Activated naive CD8-positive, alpha-beta T cell (primary cell): ENCODE results near the gene SPAG7.
A peak's percentile ranks its signal among the peaks of the same experiment; 100 is the strongest.

Experiments
- H3K27ac Mint-ChIP-seq: one replicate; pipeline ENCODE4 v1.8.0; 2021; ENCODE audit warnings: mixed read lengths
- H3K27me3 Mint-ChIP-seq: one replicate; pipeline ENCODE4 v1.8.0; 2021; ENCODE audit warnings: mixed read lengths
- H3K36me3 Mint-ChIP-seq: one replicate; pipeline ENCODE4 v1.8.0; 2021; ENCODE audit warnings: mixed read lengths
- H3K4me1 Mint-ChIP-seq: one replicate; pipeline ENCODE4 v1.8.0; 2021; ENCODE audit warnings: low read depth, mixed read lengths
- H3K4me3 Mint-ChIP-seq: one replicate; pipeline ENCODE4 v1.8.0; 2021; ENCODE audit warnings: mild to moderate bottlenecking, mixed read lengths
- H3K9me3 Mint-ChIP-seq: one replicate; pipeline ENCODE4 v1.8.0; 2021; ENCODE audit warnings: low read depth, mixed read lengths

Gene SPAG7, protein sequence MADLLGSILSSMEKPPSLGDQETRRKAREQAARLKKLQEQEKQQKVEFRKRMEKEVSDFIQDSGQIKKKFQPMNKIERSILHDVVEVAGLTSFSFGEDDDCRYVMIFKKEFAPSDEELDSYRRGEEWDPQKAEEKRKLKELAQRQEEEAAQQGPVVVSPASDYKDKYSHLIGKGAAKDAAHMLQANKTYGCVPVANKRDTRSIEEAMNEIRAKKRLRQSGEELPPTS

GRCh38 chr17:4967539-4968485 is at the start of gene SPAG7:
Gene SPAG7 (minus strand): TSS chr17:4967817. CDS start chr17:4967804, 13 bp downstream.
- Mint-ChIP-seq H3K27ac (peak within 1 kb of the TSS; percentile 93), H3K9me3 (no peaks in the 10 kb centered on the region), H3K4me1 (peaks cover 40% of the 10 kb centered on the region)

GRCh38 chr17:5014357-5014756 is 46.7 kb upstream of the SPAG7 start:
- H3K27ac Mint-ChIP-seq, result no peak overlapping the region
- H3K4me3 Mint-ChIP-seq, result no peak overlapping the region
- peaks cover 8% of the 10 kb centered on the region for H3K4me1 Mint-ChIP-seq
- no peaks in the 10 kb centered on the region for H3K27me3 Mint-ChIP-seq
- no peaks in the 10 kb centered on the region for H3K36me3 Mint-ChIP-seq
- H3K9me3 Mint-ChIP-seq, result no peaks in the 10 kb centered on the region

More at GRCh38 chr17:4967539-4968485, at the start of gene SPAG7:
- Mint-ChIP-seq H3K36me3 (peaks cover 18% of the 10 kb centered on the region), H3K4me3 (no peak within 1 kb of the TSS), H3K27me3 (no peaks in the 10 kb centered on the region)

DNA sequence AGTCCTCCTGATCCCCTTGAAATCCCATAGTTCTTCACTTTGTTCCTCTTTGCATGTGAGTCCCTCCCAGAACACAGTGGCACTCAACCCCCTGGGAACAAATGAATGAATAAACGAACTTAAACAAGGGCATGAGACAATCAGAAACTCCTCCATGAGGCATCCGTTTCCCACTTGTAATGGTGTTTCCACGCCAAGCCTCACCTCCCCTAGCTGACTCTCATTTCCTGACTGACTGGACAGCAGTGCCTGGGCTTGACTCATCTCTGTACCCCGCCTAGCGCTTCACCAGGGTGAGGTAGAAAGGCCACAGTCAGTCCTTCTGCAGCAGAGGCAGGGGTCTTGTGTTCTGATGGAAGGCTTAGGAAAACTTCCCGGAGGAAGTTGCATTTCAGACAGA is 44.3 kb upstream of the SPAG7 start:
- H3K9me3 Mint-ChIP-seq, result no peaks in the 10 kb centered on the region
- H3K27ac Mint-ChIP-seq, result no peak overlapping the region
- peaks cover 2% of the 10 kb centered on the region for H3K36me3 Mint-ChIP-seq
- peaks cover 2% of the 10 kb centered on the region for H3K4me1 Mint-ChIP-seq
- no peaks in the 10 kb centered on the region for H3K27me3 Mint-ChIP-seq
- no peak overlapping the region for H3K4me3 Mint-ChIP-seq

- H3K4me1 Mint-ChIP-seq, result peaks cover 15% of the 10 kb centered on the region
- peaks cover 13% of the 10 kb centered on the region for H3K36me3 Mint-ChIP-seq
- H3K9me3 Mint-ChIP-seq, result no peaks in the 10 kb centered on the region
- no peak overlapping the region for H3K4me3 Mint-ChIP-seq
- H3K27ac Mint-ChIP-seq, result no peak overlapping the region
- H3K27me3 Mint-ChIP-seq, result no peaks in the 10 kb centered on the region
These were observed 35.7 kb upstream of the SPAG7 start for GRCh38 chr17:5003214-5003867.

DNA sequence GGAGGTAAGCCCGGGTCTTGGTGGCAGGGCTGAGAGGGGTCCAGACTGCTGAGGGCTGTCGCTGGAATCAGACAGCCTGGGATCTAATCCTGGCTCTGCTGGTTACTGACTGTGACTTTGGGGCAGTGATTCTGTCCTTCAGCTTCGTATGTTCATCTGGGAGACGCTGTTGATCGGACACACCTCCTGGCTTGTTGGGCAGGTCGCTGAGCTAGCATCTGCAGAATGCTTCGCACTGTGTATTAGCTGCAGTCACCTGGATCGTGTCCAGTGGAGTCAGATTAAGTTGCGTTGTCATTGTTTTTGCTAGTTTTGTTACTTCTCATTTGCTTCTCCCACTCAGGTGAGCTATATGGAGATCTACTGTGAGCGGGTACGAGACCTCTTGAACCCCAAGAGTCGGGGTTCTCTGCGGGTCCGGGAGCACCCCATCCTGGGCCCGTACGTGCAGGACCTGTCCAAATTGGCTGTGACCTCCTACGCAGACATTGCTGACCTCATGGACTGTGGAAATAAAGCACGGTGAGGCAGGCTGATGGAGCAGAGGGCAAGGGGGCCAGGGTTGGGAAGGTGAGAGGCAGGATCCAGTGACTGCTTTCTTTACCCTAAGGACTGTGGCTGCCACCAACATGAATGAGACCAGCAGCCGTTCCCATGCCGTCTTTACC is 34.6 kb upstream of the SPAG7 start:
- Mint-ChIP-seq H3K27ac (no peak overlapping the region), H3K9me3 (no peaks in the 10 kb centered on the region), H3K27me3 (no peaks in the 10 kb centered on the region), H3K4me1 (peaks cover 16% of the 10 kb centered on the region), H3K4me3 (no peak overlapping the region), H3K36me3 (peaks cover 10% of the 10 kb centered on the region)

- H3K9me3 Mint-ChIP-seq, result no peaks in the 10 kb centered on the region
- no peak overlapping the region for H3K27ac Mint-ChIP-seq
- H3K27me3 Mint-ChIP-seq, result no peaks in the 10 kb centered on the region
- peaks cover 8% of the 10 kb centered on the region for H3K36me3 Mint-ChIP-seq
- no peak overlapping the region for H3K4me3 Mint-ChIP-seq
- H3K4me1 Mint-ChIP-seq, result peaks cover 19% of the 10 kb centered on the region
These were observed 32.6 kb upstream of the SPAG7 start for GRCh38 chr17:5000237-5000639.

GRCh38 chr17:4999430-5000093 is 31.9 kb upstream of the SPAG7 start:
- peak overlapping the region; percentile 81 for H3K4me3 Mint-ChIP-seq
- peaks cover 5% of the 10 kb centered on the region for H3K36me3 Mint-ChIP-seq
- H3K27ac Mint-ChIP-seq, result peak overlapping the region; percentile 66
- no peaks in the 10 kb centered on the region for H3K27me3 Mint-ChIP-seq
- H3K4me1 Mint-ChIP-seq, result peaks cover 21% of the 10 kb centered on the region
- no peaks in the 10 kb centered on the region for H3K9me3 Mint-ChIP-seq

DNA sequence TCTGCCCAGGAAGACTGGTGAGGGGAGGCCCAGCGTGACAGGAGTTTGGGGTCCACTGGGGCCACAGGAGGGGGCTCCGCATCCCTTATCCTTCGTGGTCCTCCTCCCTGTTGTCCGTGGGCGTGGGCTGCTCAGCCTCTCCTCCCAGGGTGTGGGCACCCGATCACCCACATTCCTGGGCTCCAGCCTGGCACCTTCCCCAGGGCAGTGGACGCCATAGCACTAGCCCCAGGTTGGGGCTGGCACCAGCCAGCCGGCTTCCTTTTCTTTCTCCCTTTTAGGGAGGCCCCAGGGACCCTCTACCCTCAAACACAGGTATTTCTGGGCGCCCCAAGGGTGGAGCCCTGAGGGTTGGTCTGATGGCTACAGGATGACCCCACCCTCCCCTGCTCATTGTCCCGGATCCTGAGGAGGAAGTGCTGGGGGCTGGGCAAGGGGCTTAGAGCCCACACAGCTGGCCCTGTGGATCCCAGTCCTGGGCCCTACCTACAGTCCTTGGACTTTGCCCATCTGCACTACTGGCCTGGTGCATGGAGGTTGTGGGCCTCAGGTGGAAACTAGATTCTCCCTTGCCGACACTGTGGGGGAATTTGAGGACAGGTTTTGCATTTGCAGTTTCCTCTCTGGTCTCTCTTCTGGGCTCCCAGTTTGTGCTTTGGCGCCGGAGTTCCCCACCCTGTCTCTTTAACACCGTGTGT is 31.3 kb upstream of the SPAG7 start:
- H3K27ac Mint-ChIP-seq, result peak overlapping the region; percentile 66
- H3K4me3 Mint-ChIP-seq, result peak overlapping the region; percentile 81
- peaks cover 21% of the 10 kb centered on the region for H3K4me1 Mint-ChIP-seq
- no peaks in the 10 kb centered on the region for H3K9me3 Mint-ChIP-seq
- H3K27me3 Mint-ChIP-seq, result no peaks in the 10 kb centered on the region
- peaks cover 2% of the 10 kb centered on the region for H3K36me3 Mint-ChIP-seq

GRCh38 chr17:4998027-4998731 is 30.6 kb upstream of the SPAG7 start:
- no peaks in the 10 kb centered on the region for H3K9me3 Mint-ChIP-seq
- H3K27ac Mint-ChIP-seq, result peak overlapping the region; percentile 34
- no peaks in the 10 kb centered on the region for H3K27me3 Mint-ChIP-seq
- H3K4me1 Mint-ChIP-seq, result peaks cover 21% of the 10 kb centered on the region
- peaks cover 2% of the 10 kb centered on the region for H3K36me3 Mint-ChIP-seq
- peak overlapping the region; percentile 81 for H3K4me3 Mint-ChIP-seq

- Mint-ChIP-seq H3K4me1 (peaks cover 21% of the 10 kb centered on the region), H3K9me3 (no peaks in the 10 kb centered on the region), H3K36me3 (peaks cover 2% of the 10 kb centered on the region), H3K27me3 (no peaks in the 10 kb centered on the region), H3K27ac (peak within 1 kb of the TSS; percentile 83), H3K4me3 (peak within 1 kb of the TSS; percentile 82)
These were observed 29.8 kb upstream of the SPAG7 start, which contains the start of the genes INCA1 and KIF1C for GRCh38 chr17:4997302-4998026. Gene INCA1 (minus strand): TSS chr17:4997522. CDS start chr17:4994437, 3,085 bp downstream. Gene KIF1C (plus strand): TSS chr17:4997950. CDS start chr17:5000247, 2,297 bp downstream.

- H3K27me3 Mint-ChIP-seq, result no peaks in the 10 kb centered on the region
- H3K36me3 Mint-ChIP-seq, result peaks cover 4% of the 10 kb centered on the region
- H3K9me3 Mint-ChIP-seq, result no peaks in the 10 kb centered on the region
- H3K27ac Mint-ChIP-seq, result no peak overlapping the region
- peaks cover 27% of the 10 kb centered on the region for H3K4me1 Mint-ChIP-seq
- H3K4me3 Mint-ChIP-seq, result no peak overlapping the region
These were observed 26.5 kb upstream of the SPAG7 start for GRCh38 chr17:4994081-4994595.

DNA sequence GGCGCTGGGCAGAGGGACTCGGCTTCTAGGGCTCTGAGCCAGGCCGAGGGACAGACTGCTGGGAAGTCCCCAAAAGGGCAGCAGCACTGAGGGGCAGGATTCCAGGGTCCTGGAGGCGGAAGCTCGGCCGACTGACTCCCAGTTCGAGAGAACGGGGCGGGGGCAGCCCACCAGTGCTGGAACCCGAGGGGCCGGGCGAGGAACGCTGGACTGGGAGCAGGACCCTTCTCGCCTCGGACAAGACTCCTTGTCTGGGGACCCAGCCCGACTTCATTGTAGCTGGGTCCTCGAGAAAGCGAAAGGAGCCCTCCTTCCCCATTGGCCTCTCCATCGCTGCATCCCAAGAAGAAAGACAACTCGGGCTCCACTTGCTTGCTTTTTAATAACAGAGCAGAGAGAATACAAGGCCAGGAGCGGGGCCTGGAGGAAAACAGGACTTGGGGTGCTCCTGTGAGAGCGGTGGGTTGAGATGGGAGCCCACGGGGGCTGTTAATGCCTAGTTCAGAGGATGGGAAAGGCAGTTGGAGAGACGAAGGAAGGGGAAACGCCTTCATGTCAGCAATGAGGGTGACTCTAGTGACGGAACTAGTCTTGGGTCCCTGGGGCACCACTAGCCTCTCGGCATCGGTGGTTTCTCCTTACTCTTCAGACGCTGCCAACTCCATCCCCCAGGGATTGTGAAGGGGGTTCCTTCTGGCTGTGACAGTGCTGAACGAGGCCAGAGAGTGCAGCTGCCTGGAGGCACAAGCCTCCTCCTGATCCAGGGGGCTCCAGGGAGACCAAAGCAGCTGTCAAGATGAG is 20.4 kb upstream of the SPAG7 start:
- Mint-ChIP-seq H3K4me3 (peak overlapping the region; percentile 92), H3K4me1 (peaks cover 40% of the 10 kb centered on the region), H3K36me3 (peaks cover 4% of the 10 kb centered on the region), H3K27me3 (no peaks in the 10 kb centered on the region), H3K9me3 (no peaks in the 10 kb centered on the region), H3K27ac (peak overlapping the region; percentile 91)
